ENCODE results near the gene FAM210B.
"Not testable (repeated sequence)": the region's sequence is repeated elsewhere in the genome, so short reads cannot be mapped to it uniquely, and the experiment has no call there.

Gene FAM210B

GRCh38 chr20:56392881-56393482, 34.2 kb downstream of the FAM210B start:
- DNase-seq (ENCODE audit: low read depth in 2 of 2), result no peak

- DNase-seq (ENCODE audit: low read depth in 2 of 2), result no peak
These were observed 34.9 kb downstream of the FAM210B start for GRCh38 chr20:56393653-56394052.

- no peak for DNase-seq (ENCODE audit: low read depth in 2 of 2)
These were observed 36.4 kb downstream of the FAM210B start for GRCh38 chr20:56395166-56395565.

GRCh38 chr20:56400001-56400640, 41.3 kb downstream of the FAM210B start:
- no peak for DNase-seq (ENCODE audit: low read depth in 2 of 2)

GRCh38 chr20:56403465-56403864, 44.7 kb downstream of the FAM210B start:
- no peak for DNase-seq (ENCODE audit: low read depth in 2 of 2)

- DNase-seq (ENCODE audit: low read depth in 2 of 2), result not testable (repeated sequence)
These were observed 46.6 kb downstream of the FAM210B start for GRCh38 chr20:56405356-56405755.

GRCh38 chr20:56406910-56407309, 48.1 kb downstream of the FAM210B start:
- no peak for DNase-seq (ENCODE audit: low read depth in 2 of 2)

- DNase-seq (ENCODE audit: low read depth in 2 of 2), result no peak
These were observed 50.7 kb downstream of the FAM210B start for GRCh38 chr20:56409521-56409920.

GRCh38 chr20:56409956-56410355, 51.2 kb downstream of the FAM210B start:
- no peak for DNase-seq (ENCODE audit: low read depth in 2 of 2)

GRCh38 chr20:56411287-56411686, 52.5 kb downstream of the FAM210B start:
- not testable (repeated sequence) for DNase-seq (ENCODE audit: low read depth in 2 of 2)

- DNase-seq (ENCODE audit: low read depth in 2 of 2), result no peak
These were observed 53.1 kb downstream of the FAM210B start, which contains the start of gene CASS4 for GRCh38 chr20:56411759-56412472. CASS4 (plus strand) TSS chr20:56412260; CDS start chr20:56412459, 199 bp downstream.

- no peak for DNase-seq (ENCODE audit: low read depth in 2 of 2)
These were observed 53.7 kb downstream of the FAM210B start for GRCh38 chr20:56412473-56412790.

- DNase-seq (ENCODE audit: low read depth in 2 of 2), result no peak
These were observed 54.2 kb downstream of the FAM210B start for GRCh38 chr20:56412949-56413348.

- DNase-seq (ENCODE audit: low read depth in 2 of 2), result peak; percentile 60 to 71
These were observed 56.3 kb downstream of the FAM210B start for GRCh38 chr20:56414842-56415765.

- DNase-seq (ENCODE audit: low read depth in 2 of 2), result no peak
These were observed 58.6 kb downstream of the FAM210B start for GRCh38 chr20:56417402-56417801.

GRCh38 chr20:56417911-56418310, 59.1 kb downstream of the FAM210B start:
- no peak for DNase-seq (ENCODE audit: low read depth in 2 of 2)

All from stimulated activated CD8-positive, alpha-beta memory T cell treated with anti-CD3 and anti-CD28 coated beads, Interleukin-15, amount 100 ng/mL, for 48 hours (primary cell).